Measurements from ENCODE around the gene KLF5.

The KLF5 gene

DNA sequence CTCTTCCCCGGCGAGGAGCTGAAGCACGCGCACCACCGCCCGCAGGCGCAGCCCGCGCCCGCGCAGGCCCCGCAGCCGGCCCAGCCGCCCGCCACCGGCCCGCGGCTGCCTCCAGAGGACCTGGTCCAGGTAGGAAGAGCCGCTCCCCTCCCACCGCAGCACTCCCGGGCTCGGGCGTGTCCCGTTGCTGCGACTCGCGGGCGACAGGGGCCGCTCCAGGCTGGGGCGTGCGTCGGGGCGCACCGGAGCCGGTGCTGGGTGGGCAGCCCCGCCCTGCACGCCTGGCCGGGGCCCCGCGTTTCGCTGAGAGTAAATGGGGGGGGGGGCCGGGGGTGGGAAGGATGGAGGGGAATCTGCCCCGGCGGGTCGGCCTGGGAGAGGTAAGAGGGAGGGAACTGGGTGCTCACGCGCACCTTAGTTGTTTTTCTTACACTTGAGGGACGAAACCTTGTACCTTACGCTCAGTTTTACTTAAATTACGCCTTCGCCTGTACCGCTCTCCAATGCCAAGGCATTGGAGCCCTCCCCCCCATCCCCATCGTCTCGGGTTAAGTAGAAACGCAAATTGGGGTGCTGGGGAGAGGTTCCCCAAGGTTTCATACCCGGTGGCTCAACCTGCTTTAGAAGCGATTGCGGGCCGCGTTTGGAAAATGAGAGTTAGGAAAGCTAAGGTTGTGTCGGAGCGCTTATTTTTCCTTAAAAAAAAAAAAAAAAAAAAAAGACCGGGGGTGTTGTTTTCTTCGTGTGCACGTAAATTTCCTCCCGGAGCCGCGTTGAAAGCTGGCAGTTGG is 850 bp downstream of the KLF5 start:
- in situ Hi-C loops (cut with HindIII; ENCODE audit: low sequenced_read_pairs) = no loop called here

DNA sequence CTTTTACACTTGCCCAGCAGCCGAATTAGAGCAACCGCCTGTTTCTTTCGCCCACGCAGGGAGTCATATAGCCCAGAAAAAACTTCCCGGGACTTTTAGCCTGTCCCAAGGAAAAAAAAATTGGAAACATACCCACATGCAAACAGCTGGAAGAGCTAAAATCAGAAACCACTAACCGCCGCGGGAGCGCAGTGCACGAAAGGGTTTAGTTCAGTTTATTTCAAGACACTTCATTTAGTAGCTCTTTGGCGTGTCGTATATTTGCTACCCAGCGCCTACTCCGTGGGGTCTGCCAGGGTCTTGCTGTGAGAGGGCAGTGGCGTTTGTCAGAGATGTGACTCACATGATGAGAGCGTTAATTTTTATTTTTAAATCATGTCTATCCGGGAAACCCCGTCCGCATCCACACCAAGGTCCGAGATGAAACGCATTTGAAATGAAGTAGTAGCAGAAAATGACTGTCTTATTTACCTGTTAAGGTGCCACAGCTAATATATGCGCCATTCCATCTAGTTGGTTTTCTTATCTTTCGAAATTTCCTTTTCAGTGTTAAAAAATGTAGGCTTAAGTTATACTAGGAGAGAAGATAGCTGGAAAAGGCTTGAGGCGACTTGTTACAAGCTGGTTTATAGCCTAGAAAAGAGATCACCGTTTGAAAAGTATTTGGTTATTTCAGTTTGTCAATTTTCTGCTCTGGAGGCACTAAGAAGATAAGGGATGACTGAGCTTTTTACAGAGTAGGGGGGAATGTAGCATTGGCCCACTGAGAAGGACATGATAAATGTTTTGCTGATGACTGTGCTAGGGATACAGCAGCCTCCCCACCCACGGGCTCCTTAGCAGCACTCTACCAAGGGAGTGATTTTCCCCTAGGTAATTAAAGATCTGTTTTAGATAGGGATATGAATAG is 1.7 kb downstream of the KLF5 start:
- in situ Hi-C loops (cut with HindIII; ENCODE audit: low sequenced_read_pairs) = no loop called here

DNA sequence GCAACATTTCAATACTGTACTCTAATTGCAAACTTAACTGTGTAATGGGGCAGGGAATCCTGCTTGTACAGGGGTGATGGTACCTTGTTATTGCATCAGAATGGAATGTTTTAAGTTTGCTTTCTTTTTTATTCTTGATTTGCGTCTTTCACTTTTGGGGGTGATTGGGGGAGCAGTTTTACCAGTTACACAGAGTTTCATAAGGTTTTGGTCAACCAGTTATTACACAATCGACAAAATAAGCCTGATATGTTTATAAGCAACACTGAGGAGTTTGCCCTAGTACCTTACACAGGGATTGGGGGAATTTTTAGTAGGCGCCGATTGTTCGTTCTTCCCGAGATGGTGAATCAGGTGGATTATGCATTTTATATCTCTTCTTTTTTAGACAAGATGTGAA is 2.7 kb downstream of the KLF5 start:
- in situ Hi-C loops (cut with HindIII; ENCODE audit: low sequenced_read_pairs) = no loop called here

DNA sequence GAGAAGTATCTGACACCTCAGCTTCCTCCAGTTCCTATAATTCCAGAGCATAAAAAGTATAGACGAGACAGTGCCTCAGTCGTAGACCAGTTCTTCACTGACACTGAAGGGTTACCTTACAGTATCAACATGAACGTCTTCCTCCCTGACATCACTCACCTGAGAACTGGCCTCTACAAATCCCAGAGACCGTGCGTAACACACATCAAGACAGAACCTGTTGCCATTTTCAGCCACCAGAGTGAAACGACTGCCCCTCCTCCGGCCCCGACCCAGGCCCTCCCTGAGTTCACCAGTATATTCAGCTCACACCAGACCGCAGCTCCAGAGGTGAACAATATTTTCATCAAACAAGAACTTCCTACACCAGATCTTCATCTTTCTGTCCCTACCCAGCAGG is 3.1 kb downstream of the KLF5 start:
- in situ Hi-C loops (cut with HindIII; ENCODE audit: low sequenced_read_pairs) = no loop called here

DNA sequence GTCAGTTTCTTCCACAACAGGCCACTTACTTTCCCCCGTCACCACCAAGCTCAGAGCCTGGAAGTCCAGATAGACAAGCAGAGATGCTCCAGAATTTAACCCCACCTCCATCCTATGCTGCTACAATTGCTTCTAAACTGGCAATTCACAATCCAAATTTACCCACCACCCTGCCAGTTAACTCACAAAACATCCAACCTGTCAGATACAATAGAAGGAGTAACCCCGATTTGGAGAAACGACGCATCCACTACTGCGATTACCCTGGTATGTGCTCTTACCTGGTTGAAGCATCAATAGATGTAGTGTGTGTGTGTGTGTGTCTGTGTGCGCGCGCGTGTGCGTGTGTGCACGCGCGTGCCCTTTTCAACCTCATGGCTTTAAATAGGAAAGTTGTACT is 3.7 kb downstream of the KLF5 start:
- in situ Hi-C loops (cut with HindIII; ENCODE audit: low sequenced_read_pairs) = no loop called here

DNA sequence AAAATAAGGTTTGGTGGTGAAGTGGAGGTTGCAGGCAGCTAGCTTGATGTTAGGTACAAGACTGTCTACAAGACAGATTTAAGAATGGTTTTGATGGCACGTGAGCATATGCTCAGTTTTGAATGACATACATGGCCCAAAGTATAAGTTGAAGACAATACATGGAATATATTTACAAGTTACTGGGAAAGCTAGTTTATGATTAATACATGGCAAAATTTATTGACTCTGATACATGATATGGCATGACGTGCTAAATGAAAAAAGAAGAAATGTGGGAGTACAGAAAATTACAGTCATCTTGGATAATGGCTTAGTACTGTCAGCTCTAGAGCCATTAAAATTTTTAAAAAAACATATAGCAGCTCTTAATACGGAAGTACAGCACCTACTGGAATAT is 4.4 kb downstream of the KLF5 start:
- in situ Hi-C loops (cut with HindIII; ENCODE audit: low sequenced_read_pairs) = no loop called here

DNA sequence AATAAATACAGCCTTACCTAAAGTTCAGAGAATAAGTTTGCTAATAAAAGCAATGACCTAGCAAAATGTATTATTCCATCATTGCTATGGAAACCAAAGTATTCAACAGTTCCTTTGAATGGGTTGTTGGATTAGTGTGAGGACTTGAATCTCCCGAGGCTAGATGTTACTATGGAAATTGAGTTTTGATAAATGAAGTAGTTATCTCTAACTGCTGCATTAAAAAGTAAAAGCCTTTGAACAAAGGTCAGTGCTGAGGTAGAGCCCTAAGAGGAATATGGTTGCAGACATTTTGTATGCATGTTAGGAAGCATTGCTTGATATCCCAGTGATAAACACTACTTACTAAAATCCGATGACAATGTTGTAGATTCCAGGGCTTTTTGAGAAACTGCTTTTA is 6.2 kb downstream of the KLF5 start:
- in situ Hi-C loops (cut with HindIII; ENCODE audit: low sequenced_read_pairs) = no loop called here

DNA sequence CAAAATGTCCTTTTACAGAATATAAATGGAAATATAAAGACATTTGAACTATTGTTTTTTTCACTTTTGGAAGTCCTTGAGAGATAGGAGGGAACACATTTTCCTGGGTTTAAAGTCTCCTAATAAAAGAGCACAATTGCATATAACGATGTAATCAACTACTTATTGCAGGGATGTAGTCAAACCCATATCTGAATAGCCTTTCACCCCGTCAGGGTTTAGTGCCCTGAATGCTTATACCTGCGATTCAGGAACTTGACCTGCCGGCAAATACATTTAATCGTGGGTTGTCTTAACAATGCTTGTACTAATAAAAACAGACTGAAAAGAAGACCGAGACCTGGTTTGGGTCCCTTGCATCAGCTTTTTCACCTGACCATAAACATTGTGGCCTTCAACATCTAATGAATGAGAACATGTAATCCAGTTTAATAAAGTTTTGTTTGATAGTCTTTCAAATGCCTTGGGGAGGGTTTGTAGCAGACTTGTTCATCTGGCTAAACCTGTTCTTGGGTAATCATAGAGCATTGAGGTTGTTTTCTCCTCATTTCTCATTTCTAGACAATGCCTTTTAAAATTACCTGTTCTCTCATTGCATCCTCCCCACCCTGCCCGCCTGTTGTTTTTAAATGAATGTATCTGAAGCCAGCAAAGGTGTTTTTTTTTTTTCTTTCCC is 7.0 kb downstream of the KLF5 start:
- in situ Hi-C loops (cut with HindIII; ENCODE audit: low sequenced_read_pairs) = no loop called here

DNA sequence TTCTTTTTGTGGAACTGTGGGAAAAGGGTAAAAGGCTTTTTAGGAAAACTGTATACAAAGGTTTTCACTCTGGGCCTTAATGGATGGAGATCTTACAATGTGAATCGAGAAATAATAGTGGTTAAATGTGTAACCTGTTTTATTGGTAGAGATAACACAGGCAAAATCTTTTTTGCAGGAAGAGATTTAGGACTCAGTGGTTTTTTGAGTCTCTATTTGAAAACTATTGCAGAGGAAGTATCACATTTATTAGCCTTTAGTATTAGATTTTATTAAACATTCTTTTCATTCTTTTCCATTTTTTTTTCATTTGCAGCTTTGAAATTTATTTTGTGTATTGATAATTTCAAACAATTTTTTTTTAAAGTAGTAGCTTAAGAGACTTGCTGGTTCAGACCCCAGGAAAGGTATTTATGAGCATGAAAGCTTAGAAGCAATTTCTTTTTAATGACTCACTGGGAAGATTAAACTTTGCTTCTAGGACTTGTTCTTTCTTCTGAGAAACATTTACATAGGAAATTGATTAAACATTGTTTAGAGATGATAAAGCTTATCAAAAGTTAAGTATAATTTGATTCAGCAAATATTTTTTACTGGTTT is 10.5 kb downstream of the KLF5 start:
- in situ Hi-C loops (cut with HindIII; ENCODE audit: low sequenced_read_pairs) = no loop called here

DNA sequence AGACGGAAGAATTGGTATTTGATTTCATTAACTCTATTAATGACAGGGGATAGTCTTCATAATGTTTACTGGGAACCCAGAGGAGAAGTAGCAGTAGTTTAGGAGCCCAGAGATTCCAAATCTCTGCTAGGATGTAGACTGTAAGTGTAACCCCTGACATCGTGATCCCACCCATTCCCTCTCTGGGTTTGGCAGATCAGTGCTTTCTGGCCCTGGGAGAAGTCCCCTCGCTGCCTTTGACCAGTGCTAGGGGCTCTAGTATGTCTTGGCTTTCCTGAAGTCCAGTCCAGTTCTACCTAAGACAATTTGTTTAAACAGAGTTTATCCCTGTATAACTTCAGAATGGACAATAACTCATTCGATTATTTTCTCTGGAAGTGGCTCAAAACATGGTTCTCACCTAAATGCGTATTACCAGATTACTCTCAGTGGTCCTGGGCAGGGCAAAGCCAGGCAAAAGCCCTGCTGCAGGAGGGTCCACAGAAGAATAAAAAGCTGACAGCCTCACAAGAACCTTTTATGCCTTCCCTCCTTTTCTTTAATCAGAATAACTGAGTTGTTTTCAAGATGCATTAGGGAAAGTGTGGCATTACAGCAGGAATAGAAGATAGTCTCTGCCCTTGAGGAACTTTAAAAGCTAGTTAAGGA is 11.8 kb downstream of the KLF5 start:
- in situ Hi-C loops (cut with HindIII; ENCODE audit: low sequenced_read_pairs) = loop anchor here (5.0 kb wide), 1 partner anchor 68 kb away; no protein-coding TSS in a partner anchor

DNA sequence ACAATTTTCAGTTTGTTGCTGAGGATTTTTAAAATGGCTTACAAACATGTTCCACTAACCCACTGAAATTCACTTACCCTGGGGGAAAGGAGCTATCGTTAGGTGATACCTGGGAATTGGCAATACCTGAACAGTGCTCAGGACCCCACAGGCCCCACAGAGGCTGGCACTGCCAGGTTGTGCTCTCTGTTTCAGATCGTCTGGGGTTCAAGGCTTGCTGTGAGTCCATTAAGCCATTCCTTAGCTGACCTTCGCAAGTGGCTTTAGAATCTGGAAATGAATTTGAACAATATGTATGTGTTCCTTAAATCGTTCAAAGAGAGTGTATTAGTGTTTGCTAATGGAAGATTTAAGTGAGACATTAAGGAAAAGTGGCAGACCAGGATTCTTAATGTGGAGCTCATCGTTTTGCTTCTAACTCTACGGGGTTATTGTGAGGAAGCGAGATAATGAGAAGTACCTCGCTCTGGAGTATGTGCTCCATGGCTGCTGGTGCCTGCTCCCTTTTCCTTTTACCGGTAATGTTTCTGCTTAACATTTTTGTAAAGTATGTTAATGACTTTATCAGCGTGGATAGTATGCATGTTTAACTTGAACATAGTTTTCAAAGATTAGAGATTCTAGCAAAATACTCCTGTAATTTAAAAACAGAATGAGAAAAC is 13.6 kb downstream of the KLF5 start:
- in situ Hi-C loops (cut with HindIII; ENCODE audit: low sequenced_read_pairs) = loop anchor here (5.0 kb wide), 1 partner anchor 70 kb away; no protein-coding TSS in a partner anchor

DNA sequence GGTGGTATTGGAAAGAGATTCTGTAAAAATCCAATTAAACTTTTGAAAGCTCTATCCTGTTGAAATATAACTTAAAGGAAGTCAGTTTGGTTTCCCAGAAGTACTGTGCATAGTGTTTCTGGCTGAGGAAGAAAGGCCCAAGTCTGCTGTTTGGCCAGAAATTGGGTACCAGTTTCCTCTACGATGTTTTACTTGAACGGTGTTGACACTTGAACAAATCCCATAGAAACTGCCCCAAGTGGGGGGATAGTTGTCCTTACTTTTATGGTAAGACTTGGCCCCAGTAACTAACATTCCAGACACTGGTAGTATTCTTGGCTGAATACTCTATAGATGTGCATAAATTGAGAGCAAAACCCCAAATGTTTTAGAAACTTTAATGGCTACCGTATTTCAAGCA is 14.2 kb downstream of the KLF5 start:
- in situ Hi-C loops (cut with HindIII; ENCODE audit: low sequenced_read_pairs) = loop anchor here (5.0 kb wide), 1 partner anchor 71 kb away; no protein-coding TSS in a partner anchor

DNA sequence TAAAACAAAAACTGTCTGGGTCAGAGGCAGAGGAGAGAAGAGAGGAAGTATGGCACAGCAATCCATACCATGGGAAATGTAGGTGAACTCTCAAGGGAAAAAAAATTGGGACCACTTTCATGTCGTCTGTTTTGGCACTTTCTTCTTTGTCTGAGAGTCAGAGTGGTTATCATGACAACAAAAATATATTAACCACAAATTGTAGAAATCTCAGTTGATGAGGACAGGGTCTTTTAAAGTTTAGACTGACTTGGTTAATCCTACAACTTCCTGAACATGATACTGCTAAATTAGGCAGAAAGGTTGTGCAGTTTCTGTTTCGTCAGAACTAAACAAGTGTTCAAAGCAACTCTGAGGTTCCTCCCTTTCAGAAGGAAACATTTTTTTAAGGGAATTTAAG is 15.2 kb downstream of the KLF5 start:
- in situ Hi-C loops (cut with HindIII; ENCODE audit: low sequenced_read_pairs) = loop anchor here (5.0 kb wide), 1 partner anchor 72 kb away; no protein-coding TSS in a partner anchor

DNA sequence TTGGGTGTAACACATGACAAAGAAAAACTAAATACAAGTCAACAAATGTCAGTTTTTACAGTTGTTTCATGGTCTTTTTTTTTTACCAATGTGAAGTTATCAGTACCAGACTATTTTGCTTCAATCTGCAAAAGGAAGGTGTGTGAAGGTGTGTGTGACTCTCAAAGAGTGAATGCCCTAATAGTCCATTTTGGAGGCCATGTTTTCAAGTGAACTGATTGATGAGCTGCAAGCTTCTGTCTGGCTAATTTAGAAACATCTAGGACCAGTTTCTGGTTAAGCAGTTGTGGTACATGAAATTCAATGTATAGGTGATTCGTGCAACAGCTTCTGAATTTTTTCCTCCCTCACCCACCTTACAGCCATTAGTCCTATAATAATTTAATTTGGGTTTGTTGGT is 16.1 kb downstream of the KLF5 start:
- in situ Hi-C loops (cut with HindIII; ENCODE audit: low sequenced_read_pairs) = loop anchor here (5.0 kb wide), 1 partner anchor 73 kb away; no protein-coding TSS in a partner anchor

DNA sequence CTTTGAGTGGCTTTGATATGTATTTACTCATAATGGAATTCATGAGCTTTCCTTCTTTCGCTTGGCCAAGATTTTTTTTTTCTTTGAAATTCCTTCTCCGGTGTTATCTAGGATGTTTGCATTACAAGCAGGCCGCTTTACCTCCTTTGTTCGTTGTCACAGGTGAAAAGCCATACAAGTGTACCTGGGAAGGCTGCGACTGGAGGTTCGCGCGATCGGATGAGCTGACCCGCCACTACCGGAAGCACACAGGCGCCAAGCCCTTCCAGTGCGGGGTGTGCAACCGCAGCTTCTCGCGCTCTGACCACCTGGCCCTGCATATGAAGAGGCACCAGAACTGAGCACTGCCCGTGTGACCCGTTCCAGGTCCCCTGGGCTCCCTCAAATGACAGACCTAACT is 16.7 kb downstream of the KLF5 start:
- in situ Hi-C loops (cut with HindIII; ENCODE audit: low sequenced_read_pairs) = no loop called here

DNA sequence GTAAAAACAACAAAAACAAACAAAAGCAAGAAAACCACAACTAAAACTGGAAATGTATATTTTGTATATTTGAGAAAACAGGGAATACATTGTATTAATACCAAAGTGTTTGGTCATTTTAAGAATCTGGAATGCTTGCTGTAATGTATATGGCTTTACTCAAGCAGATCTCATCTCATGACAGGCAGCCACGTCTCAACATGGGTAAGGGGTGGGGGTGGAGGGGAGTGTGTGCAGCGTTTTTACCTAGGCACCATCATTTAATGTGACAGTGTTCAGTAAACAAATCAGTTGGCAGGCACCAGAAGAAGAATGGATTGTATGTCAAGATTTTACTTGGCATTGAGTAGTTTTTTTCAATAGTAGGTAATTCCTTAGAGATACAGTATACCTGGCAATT is 17.1 kb downstream of the KLF5 start:
- in situ Hi-C loops (cut with HindIII; ENCODE audit: low sequenced_read_pairs) = no loop called here

DNA sequence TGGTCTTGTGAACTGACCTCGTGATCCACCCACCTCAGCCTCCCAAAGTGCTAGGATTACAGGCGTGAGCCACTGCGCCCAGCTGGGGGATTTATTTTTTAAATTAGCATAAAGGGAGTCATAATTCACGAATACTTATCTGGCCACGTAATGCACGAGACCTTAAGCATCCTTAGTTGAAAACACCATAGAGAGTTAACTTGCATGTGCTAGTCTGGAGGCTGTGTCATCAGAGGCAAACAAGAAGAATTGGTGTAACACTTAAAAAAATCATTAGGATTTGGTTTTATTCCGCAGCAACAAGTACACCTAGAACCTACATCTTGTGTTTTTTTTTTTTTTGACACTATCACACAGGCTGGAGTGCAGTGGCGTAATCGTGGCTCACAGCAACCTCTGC is 19.1 kb downstream of the KLF5 start:
- in situ Hi-C loops (cut with HindIII; ENCODE audit: low sequenced_read_pairs) = no loop called here

DNA sequence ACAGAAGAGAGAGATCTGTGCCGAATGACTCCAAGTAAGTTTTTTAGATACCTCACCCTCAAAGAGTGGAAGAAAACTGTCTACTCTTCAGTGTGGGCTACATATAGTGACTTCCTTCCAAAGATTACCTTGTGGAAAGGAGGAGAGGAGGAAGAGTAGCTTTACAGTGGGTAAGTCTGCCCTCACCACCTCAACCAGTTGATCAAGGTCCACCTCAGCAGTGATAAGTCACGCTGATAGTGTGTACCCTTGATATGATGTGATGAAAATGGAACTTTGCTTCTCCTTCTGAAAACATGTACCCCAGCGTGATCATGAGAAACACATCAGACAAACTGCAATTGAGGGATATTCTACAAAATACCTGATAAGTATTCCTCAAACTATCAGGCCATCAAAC is 20.6 kb downstream of the KLF5 start:
- in situ Hi-C loops (cut with HindIII; ENCODE audit: low sequenced_read_pairs) = no loop called here

DNA sequence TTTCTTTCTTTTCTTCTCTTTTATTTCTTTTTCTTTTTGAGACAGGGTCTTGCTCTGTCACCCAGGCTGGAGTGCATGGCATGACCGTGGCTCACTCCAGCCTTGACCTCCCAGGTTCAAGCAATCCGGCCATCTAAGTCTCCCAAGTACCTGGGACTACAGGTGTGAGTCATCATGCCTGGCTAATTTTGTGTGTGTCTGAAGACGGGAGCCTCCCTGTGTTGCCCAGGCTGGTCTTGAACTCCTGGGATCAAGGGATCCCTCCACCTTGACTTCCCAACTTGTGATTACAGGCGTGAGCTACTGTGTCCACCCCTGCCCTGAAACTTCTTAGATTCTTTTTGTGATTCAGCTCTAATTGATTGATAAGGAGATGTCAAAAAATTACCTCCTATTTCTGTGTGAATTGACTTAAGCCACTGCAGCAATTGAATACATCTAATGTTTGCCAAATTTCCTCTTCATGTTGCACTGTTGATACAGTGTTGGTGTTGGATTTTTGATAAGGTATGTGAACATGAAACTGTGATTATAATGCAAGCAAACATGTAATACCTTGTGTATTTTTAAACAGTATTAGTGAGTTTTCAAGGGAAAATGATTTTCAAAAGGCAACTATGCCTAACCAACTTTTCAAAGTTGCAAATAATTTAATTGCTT is 22.6 kb downstream of the KLF5 start:
- in situ Hi-C loops (cut with HindIII; ENCODE audit: low sequenced_read_pairs) = no loop called here

Data from endothelial cell of hepatic sinusoid (primary cell).